Muscle layer of duodenum (tissue), 2 donors: ENCODE results near the gene KCNK1.

ENCODE experiments used
- H3K27ac ChIP-seq: one replicate; pipeline ENCODE4 v1.7.0; 2013; ENCODE audit warnings: mild to moderate bottlenecking, low read length
- H3K27me3 ChIP-seq: one replicate; pipeline ENCODE4 v1.7.0; 2013; ENCODE audit warnings: low read depth, mild to moderate bottlenecking, control low read depth, low read length
- H3K36me3 ChIP-seq, 2 donors: one replicate each; pipeline ENCODE4 v1.7.0; 2013; ENCODE audit warnings: low read length in 2 of 2, control low read depth in 1 of 2, mild to moderate bottlenecking in 1 of 2; ENCODE audit not compliant: insufficient read depth in 2 of 2, control insufficient read depth in 1 of 2
- H3K4me1 ChIP-seq, 2 donors: one replicate each; pipeline ENCODE4 v1.7.0; 2013; ENCODE audit warnings: low read length in 2 of 2, mild to moderate bottlenecking in 2 of 2, control low read depth in 1 of 2, moderate library complexity in 1 of 2; ENCODE audit not compliant: insufficient read depth in 2 of 2, control insufficient read depth in 1 of 2
- H3K4me3 ChIP-seq, 2 donors: one replicate each; pipeline ENCODE4 v1.7.0; 2013; ENCODE audit warnings: low read length in 2 of 2, low read depth in 1 of 2, mild to moderate bottlenecking in 1 of 2
- H3K9me3 ChIP-seq, 2 donors: one replicate each; pipeline ENCODE4 v1.7.0; 2013; ENCODE audit warnings: low read length in 2 of 2, control low read depth in 1 of 2, mild to moderate bottlenecking in 1 of 2; ENCODE audit not compliant: control insufficient read depth in 1 of 2
- donor health status: healthy.

Gene KCNK1

GRCh38 chr1:233657466-233657865 is 43.6 kb downstream of the KCNK1 start:
- H3K4me3 ChIP-seq = no peak overlapping the region
- H3K27me3 ChIP-seq = no peaks in the 10 kb centered on the region
- H3K36me3 ChIP-seq = no peaks in the 10 kb centered on the region
- H3K9me3 ChIP-seq = no peaks in the 10 kb centered on the region
- no peaks in the 10 kb centered on the region for H3K4me1 ChIP-seq
- H3K27ac ChIP-seq = no peak overlapping the region

GRCh38 chr1:233659495-233659894 is 45.6 kb downstream of the KCNK1 start:
- Histone ChIP-seq H3K4me3 (no peak overlapping the region), H3K27ac (no peak overlapping the region), H3K9me3 (no peaks in the 10 kb centered on the region), H3K36me3 (no peaks in the 10 kb centered on the region), H3K4me1 (no peaks in the 10 kb centered on the region), H3K27me3 (no peaks in the 10 kb centered on the region)

- Histone ChIP-seq H3K27ac (no peak overlapping the region), H3K36me3 (no peaks in the 10 kb centered on the region), H3K27me3 (no peaks in the 10 kb centered on the region), H3K4me1 (no peaks in the 10 kb centered on the region), H3K4me3 (no peak overlapping the region), H3K9me3 (no peaks in the 10 kb centered on the region)
Observed at GRCh38 chr1:233661376-233662159, 47.7 kb downstream of the KCNK1 start.

- H3K27ac ChIP-seq = no peak overlapping the region
- H3K27me3 ChIP-seq = no peaks in the 10 kb centered on the region
- H3K36me3 ChIP-seq = no peaks in the 10 kb centered on the region
- H3K9me3 ChIP-seq = no peaks in the 10 kb centered on the region
- H3K4me3 ChIP-seq = no peak overlapping the region
- H3K4me1 ChIP-seq = no peaks in the 10 kb centered on the region
Observed at GRCh38 chr1:233662575-233663304, 48.8 kb downstream of the KCNK1 start.

GRCh38 chr1:233664253-233664652 is 50.3 kb downstream of the KCNK1 start:
- Histone ChIP-seq H3K4me1 (no peaks in the 10 kb centered on the region), H3K9me3 (no peaks in the 10 kb centered on the region), H3K27me3 (no peaks in the 10 kb centered on the region), H3K36me3 (no peaks in the 10 kb centered on the region), H3K27ac (no peak overlapping the region), H3K4me3 (no peak overlapping the region)

- Histone ChIP-seq H3K27ac (no peak overlapping the region), H3K9me3 (no peaks in the 10 kb centered on the region), H3K4me3 (no peak overlapping the region), H3K27me3 (no peaks in the 10 kb centered on the region), H3K36me3 (no peaks in the 10 kb centered on the region), H3K4me1 (no peaks in the 10 kb centered on the region)
Observed at GRCh38 chr1:233664804-233665574, 51.1 kb downstream of the KCNK1 start.

- no peaks in the 10 kb centered on the region for H3K9me3 ChIP-seq
- H3K4me1 ChIP-seq = no peaks in the 10 kb centered on the region
- H3K27me3 ChIP-seq = no peaks in the 10 kb centered on the region
- no peak overlapping the region for H3K4me3 ChIP-seq
- H3K36me3 ChIP-seq = no peaks in the 10 kb centered on the region
- H3K27ac ChIP-seq = no peak overlapping the region
Observed at GRCh38 chr1:233665575-233666270, 51.8 kb downstream of the KCNK1 start.

GRCh38 chr1:233667741-233668140 is 53.8 kb downstream of the KCNK1 start:
- H3K4me1 ChIP-seq = no peaks in the 10 kb centered on the region
- H3K4me3 ChIP-seq = no peak overlapping the region
- no peaks in the 10 kb centered on the region for H3K36me3 ChIP-seq
- H3K9me3 ChIP-seq = no peaks in the 10 kb centered on the region
- H3K27me3 ChIP-seq = no peaks in the 10 kb centered on the region
- no peak overlapping the region for H3K27ac ChIP-seq

- Histone ChIP-seq H3K36me3 (no peaks in the 10 kb centered on the region), H3K4me3 (no peak overlapping the region), H3K4me1 (no peaks in the 10 kb centered on the region), H3K9me3 (no peaks in the 10 kb centered on the region), H3K27me3 (no peaks in the 10 kb centered on the region), H3K27ac (no peak overlapping the region)
Observed at GRCh38 chr1:233668146-233668724, 54.3 kb downstream of the KCNK1 start.

- H3K4me1 ChIP-seq = peaks cover 0 to 1% of the 10 kb centered on the region in 2 donors
- no peaks in the 10 kb centered on the region for H3K9me3 ChIP-seq
- H3K27ac ChIP-seq = no peak overlapping the region
- no peaks in the 10 kb centered on the region for H3K27me3 ChIP-seq
- H3K4me3 ChIP-seq = no peak overlapping the region
- no peaks in the 10 kb centered on the region for H3K36me3 ChIP-seq
Observed at GRCh38 chr1:233668725-233669294, 54.9 kb downstream of the KCNK1 start.
